ENCODE results near the gene TSHZ2.

Gene TSHZ2

GRCh38 chr20:53260591-53260990, 288.4 kb downstream of the TSHZ2 start:
- no peak for DNase-seq

GRCh38 chr20:53262365-53262764, 290.2 kb downstream of the TSHZ2 start:
- DNase-seq, result no peak

GRCh38 chr20:53263554-53264438, 291.6 kb downstream of the TSHZ2 start:
- no peak for DNase-seq

- DNase-seq, result no peak
These were observed 292.4 kb downstream of the TSHZ2 start for GRCh38 chr20:53264604-53265003.

- no peak for DNase-seq
These were observed 293.2 kb downstream of the TSHZ2 start for GRCh38 chr20:53265304-53265875.

- no peak for DNase-seq
These were observed 297.2 kb downstream of the TSHZ2 start for GRCh38 chr20:53269380-53269779.

- no peak for DNase-seq
These were observed 298.7 kb downstream of the TSHZ2 start for GRCh38 chr20:53270792-53271375.

GRCh38 chr20:53274365-53274764, 302.2 kb downstream of the TSHZ2 start:
- no peak for DNase-seq

- DNase-seq, result no peak
These were observed 302.6 kb downstream of the TSHZ2 start for GRCh38 chr20:53274807-53275206.

GRCh38 chr20:53276143-53276542, 304.0 kb downstream of the TSHZ2 start:
- no peak for DNase-seq

- no peak for DNase-seq
These were observed 306.4 kb downstream of the TSHZ2 start for GRCh38 chr20:53278555-53278954.

GRCh38 chr20:53279735-53280134, 307.6 kb downstream of the TSHZ2 start:
- DNase-seq, result no peak

- DNase-seq, result no peak
These were observed 309.5 kb downstream of the TSHZ2 start for GRCh38 chr20:53281557-53282117.

GRCh38 chr20:53282217-53282955, 310.2 kb downstream of the TSHZ2 start:
- DNase-seq, result no peak

- DNase-seq, result no peak
These were observed 310.9 kb downstream of the TSHZ2 start for GRCh38 chr20:53283011-53283410.

- no peak for DNase-seq
These were observed 311.4 kb downstream of the TSHZ2 start for GRCh38 chr20:53283597-53283996.

GRCh38 chr20:53284256-53284655, 312.1 kb downstream of the TSHZ2 start:
- DNase-seq, result no peak

GRCh38 chr20:53284696-53285095, 312.5 kb downstream of the TSHZ2 start:
- DNase-seq, result no peak

- no peak for DNase-seq
These were observed 315.3 kb downstream of the TSHZ2 start for GRCh38 chr20:53287357-53288042.

- no peak for DNase-seq
These were observed 319.4 kb downstream of the TSHZ2 start for GRCh38 chr20:53291548-53291947.

GRCh38 chr20:53292347-53292746, 320.2 kb downstream of the TSHZ2 start:
- DNase-seq, result no peak

- DNase-seq, result no peak
These were observed 322.6 kb downstream of the TSHZ2 start for GRCh38 chr20:53294804-53295203.

Data from HCEC 1CT (cell line).